Activated naive CD8-positive, alpha-beta T cell treated with anti-CD3 and anti-CD28 coated beads for 36 hours (primary cell): ENCODE results near the gene TTI1. TPM values are rescaled to one million over a fixed set of nuclear protein-coding genes. Genes with fewer than 3 reads are reported as not detected.
A peak's percentile ranks its signal among the peaks of the same experiment; 100 is the strongest.

Source experiments
- DNase-seq: peaks from one replicate; pipeline ENCODE4 v3.0.0; 2021
- H3K27ac Mint-ChIP-seq: one replicate; pipeline ENCODE4 v1.8.0; 2022; ENCODE audit warnings: mild to moderate bottlenecking, moderate library complexity, mixed read lengths
- H3K27me3 Mint-ChIP-seq: one replicate; pipeline ENCODE4 v1.8.0; 2022; ENCODE audit warnings: mild to moderate bottlenecking, mixed read lengths
- H3K36me3 Mint-ChIP-seq: one replicate; pipeline ENCODE4 v1.8.0; 2021; ENCODE audit warnings: mild to moderate bottlenecking, mixed read lengths
- H3K4me1 Mint-ChIP-seq: one replicate; pipeline ENCODE4 v1.8.0; 2021; ENCODE audit warnings: mixed read lengths
- H3K4me3 Mint-ChIP-seq: one replicate; pipeline ENCODE4 v1.8.0; 2022; ENCODE audit warnings: mild to moderate bottlenecking, moderate library complexity, mixed read lengths
- H3K9me3 Mint-ChIP-seq: one replicate; pipeline ENCODE4 v1.8.0; 2022; ENCODE audit warnings: mixed read lengths
- total RNA-seq, 2 experiments: library from RNA; stranded (reverse); gene quantifications; one replicate each; pipeline ENCODE4 v1.2.3, GENCODE V29; 2021

Gene TTI1
- 10 to 100 TPM; 38.1 to 40.7 TPM for total RNA-seq

DNA sequence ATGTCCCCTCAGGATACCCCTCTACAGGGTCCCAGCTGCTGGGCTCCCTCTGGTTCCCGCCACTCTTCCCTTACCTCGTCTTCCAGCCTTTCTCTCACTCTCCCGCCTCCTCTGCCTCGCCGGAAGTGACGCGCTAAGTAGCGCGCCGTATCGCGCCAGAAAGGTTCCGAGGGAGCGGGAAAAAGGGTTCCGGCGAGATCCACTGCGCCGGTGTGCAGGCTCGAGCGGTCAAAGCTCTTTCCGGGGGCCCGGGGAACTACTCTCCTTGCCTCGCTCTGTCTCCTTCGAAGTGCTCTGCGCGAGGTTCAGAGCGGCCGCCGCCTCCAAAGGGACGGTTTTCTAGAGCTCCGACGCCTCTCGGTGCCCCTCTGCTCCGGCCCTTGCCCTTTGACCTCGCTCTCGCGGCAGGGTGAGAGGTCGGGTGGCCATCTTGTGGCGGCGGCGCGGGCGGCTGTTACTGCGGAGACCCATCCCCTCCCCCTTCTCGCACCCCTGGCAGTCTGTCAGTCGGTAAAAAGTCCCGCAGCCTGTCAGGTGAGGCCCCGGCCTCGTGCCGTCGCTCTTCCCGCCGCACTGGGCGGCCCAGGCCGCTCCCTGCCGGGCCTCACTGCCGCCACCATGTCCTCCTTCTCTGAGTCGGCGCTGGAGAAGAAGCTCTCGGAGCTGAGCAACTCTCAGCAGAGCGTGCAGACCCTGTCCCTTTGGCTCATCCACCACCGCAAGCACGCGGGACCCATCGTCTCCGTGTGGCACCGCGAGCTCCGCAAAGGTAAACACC is at the start of gene TTI1, which contains the start of gene RPRD1B:
Gene TTI1 (minus strand): TSS at position 127 of the 778 bp plus-strand sequence. CDS start 19,640 bp downstream, outside the sequence.
Gene RPRD1B (plus strand): TSS at position 417 of the 778 bp plus-strand sequence. CDS start 202 bp downstream, at position 619.
- Mint-ChIP-seq H3K36me3 (peaks cover 55% of the 10 kb centered on the region), H3K4me3 (peak within 1 kb of the TSS; percentile 98), H3K27ac (peak within 1 kb of the TSS; percentile 98), H3K4me1 (peaks cover 56% of the 10 kb centered on the region), H3K27me3 (no peaks in the 10 kb centered on the region), H3K9me3 (no peaks in the 10 kb centered on the region)
- DNase-seq, result peak; percentile 89

DNA sequence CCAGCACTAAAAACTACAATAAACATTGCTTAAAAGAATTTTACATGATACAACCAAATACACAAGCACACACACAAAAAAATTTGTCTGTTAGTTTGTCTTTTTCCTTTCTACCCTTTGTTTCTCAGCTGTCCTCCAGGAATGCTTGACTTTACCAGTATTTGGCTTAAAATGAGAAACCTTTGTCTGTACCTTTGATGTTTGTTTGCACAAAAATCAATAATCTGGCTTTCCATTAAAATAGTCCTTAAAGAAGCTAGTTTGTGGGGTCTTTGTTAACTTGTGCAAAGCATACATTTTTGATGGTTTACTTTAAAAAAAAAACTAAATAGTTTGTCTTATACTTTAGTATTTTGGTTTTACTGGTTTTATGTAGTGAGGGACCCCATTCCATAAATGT is 49.6 kb upstream of the TTI1 start:
- Mint-ChIP-seq H3K36me3 (peaks cover 43% of the 10 kb centered on the region), H3K4me1 (no peaks in the 10 kb centered on the region), H3K27me3 (no peaks in the 10 kb centered on the region), H3K9me3 (peaks cover 3% of the 10 kb centered on the region), H3K27ac (no peak overlapping the region), H3K4me3 (no peak overlapping the region)
- DNase-seq, result no peak

DNA sequence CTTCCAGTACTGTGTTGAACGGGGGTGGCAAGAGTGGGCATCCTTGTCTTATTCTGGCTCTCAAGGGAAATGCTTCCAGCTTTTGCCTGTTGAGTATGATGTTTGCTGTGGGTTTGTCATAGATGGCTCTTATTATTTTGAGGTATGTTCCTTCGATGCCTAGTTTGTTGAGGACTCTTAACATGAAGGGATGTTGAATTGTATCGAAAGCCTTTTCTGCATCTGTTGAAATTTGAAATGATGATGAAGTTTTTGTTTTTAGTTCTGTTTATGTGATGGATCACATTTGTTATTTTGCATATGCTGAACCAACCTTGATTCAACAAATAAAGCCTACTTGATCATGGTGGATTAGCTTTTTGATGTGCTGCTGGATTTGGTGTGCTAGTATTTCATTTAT is 48.3 kb upstream of the TTI1 start:
- H3K4me3 Mint-ChIP-seq, result no peak overlapping the region
- peaks cover 3% of the 10 kb centered on the region for H3K9me3 Mint-ChIP-seq
- no peak for DNase-seq
- H3K27me3 Mint-ChIP-seq, result no peaks in the 10 kb centered on the region
- peaks cover 50% of the 10 kb centered on the region for H3K36me3 Mint-ChIP-seq
- no peak overlapping the region for H3K27ac Mint-ChIP-seq
- no peaks in the 10 kb centered on the region for H3K4me1 Mint-ChIP-seq

DNA sequence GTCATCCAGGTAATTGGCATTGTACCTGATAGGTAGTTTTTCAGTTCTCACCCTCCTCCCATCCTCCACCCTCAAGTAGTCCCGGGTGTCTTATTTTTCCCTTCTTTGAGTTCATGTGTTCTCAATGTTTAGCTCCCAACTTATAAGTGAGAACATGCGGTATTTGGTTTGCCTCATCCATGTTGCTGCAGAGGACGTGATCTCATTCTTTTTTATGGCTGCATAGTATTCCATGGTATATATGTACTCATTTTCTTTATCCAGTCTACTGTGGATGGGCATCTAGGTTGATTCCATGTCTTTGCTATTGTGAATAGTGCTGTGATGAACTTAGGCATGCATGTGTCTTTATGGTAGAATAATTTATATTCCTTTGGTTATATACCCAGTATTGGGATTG is 46.1 kb upstream of the TTI1 start:
- peaks cover 3% of the 10 kb centered on the region for H3K9me3 Mint-ChIP-seq
- no peak overlapping the region for H3K4me3 Mint-ChIP-seq
- H3K36me3 Mint-ChIP-seq, result peaks cover 54% of the 10 kb centered on the region
- H3K27me3 Mint-ChIP-seq, result no peaks in the 10 kb centered on the region
- no peak overlapping the region for H3K27ac Mint-ChIP-seq
- no peak for DNase-seq
- peaks cover 4% of the 10 kb centered on the region for H3K4me1 Mint-ChIP-seq

DNA sequence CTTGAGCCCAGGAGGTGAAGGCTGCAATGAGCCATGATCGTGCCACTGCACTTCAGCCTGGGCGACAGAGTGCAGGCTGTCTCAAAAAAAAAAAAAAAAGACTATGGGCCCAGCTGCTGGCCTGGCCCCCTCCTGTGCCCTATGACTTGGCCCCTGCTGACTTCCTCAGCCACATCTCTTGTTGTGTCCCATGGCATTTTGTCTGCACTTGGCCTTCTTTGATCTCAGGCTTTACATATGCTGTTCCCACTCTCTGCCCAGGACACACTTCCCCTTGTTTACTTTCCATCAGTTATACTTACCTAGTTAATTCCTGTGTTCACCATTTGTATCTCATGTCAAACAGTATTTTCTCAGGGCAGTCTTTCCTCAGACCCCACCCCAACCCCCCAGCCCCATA is 44.8 kb upstream of the TTI1 start:
- Mint-ChIP-seq H3K4me1 (peaks cover 7% of the 10 kb centered on the region), H3K27ac (no peak overlapping the region), H3K27me3 (no peaks in the 10 kb centered on the region), H3K4me3 (no peak overlapping the region), H3K36me3 (peaks cover 57% of the 10 kb centered on the region), H3K9me3 (peaks cover 3% of the 10 kb centered on the region)
- DNase-seq, result no peak

DNA sequence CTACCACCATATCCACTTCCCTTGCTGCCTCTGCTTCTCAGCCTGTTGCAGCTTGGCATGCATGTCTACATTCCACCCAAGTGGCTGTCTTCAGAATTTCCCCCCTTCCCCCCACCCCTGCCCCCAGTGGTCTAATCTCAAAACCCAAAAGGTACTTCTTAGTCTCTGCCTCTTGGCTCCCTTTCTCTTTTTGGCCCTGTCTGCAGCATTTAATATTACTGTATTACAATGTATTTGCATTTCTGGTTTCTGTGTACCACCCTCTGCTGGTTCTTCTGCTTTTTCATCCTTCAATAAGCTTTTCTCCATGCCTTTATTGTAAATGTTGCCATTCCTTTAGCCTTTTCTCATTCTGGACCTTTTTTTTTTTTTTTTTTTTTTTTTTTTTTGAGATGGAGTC is 43.3 kb upstream of the TTI1 start:
- peaks cover 62% of the 10 kb centered on the region for H3K36me3 Mint-ChIP-seq
- no peak overlapping the region for H3K27ac Mint-ChIP-seq
- peaks cover 7% of the 10 kb centered on the region for H3K4me1 Mint-ChIP-seq
- no peak overlapping the region for H3K4me3 Mint-ChIP-seq
- DNase-seq, result no peak
- H3K27me3 Mint-ChIP-seq, result no peaks in the 10 kb centered on the region
- H3K9me3 Mint-ChIP-seq, result peaks cover 3% of the 10 kb centered on the region

DNA sequence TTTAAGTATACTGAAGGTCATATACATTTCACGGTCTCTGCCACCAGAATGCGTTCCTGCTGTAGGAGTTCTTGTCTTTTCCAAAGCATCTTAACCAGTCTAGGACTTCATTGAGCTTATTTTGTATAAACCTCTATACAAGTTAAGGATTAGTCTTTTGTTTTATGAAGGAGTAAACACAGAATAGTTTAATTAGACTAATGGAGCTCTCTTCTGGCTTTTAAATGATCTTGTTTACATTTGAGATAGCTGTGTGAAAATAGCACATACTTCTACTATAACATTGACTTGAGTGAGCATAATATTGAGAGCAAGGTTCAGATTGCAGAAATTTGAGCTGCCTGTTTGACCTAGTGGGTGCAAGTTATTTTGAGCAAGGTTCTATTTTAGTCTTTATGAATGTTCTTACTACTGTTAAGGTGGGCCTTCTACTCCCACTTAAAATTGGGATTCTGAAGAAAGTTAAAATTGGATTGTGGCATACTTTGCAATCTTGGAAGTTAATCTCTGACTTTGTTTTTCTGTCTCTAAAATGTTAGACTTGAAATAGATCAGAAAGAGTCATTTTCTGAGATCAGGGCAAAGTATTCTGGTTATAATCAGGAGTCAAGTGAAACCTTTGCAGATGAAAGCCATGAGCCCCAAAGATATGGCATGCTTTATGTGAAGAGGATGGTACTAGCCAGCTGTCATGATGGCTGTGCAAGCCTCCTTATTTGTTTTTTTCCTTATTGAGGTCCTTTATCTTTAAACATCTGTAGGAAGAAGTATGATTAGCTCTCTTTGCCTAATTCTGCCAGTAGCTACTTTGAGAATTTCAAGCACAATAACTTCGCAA is 42.1 kb upstream of the TTI1 start:
- H3K36me3 Mint-ChIP-seq, result peaks cover 65% of the 10 kb centered on the region
- H3K4me3 Mint-ChIP-seq, result no peak overlapping the region
- no peak for DNase-seq
- peaks cover 3% of the 10 kb centered on the region for H3K9me3 Mint-ChIP-seq
- H3K27ac Mint-ChIP-seq, result no peak overlapping the region
- H3K27me3 Mint-ChIP-seq, result no peaks in the 10 kb centered on the region
- peaks cover 7% of the 10 kb centered on the region for H3K4me1 Mint-ChIP-seq

DNA sequence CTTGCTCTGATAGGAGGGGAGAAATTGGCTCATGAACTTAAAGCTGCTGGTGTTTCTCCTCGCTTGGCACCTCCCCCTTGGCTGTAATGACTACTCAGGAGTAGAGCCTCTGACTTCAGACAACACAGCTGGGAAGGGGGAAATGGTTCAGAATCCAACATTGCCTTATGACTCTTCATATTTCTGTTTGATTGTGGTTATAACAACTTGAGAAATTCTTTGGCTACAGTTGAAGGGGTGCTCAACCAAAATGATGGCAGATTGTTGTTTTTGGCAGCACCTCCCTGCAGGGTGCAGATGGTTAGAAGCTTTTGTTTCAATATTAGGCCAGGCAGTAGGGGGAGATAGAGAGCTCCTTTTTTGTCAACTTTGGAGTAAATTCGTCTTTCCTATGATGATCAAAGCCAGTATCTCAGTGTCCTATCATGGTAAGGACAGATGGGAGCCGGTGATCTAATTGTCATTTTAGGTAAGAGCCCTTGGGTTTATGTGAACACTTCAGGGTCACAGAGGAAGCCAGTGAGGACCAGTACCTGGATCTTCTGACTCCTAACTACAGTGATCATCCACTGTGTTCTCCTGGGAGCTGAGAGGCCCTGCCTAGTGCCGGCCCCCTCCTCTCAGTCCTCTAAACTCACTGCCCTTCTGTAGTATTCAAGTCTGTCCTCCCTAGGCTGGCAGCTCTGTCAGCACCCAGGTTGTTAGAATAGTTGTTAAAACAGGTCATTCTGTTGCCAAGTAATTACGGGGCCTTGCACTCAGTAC is 40.2 kb upstream of the TTI1 start:
- H3K4me3 Mint-ChIP-seq, result no peak overlapping the region
- H3K4me1 Mint-ChIP-seq, result peaks cover 7% of the 10 kb centered on the region
- peaks cover 62% of the 10 kb centered on the region for H3K36me3 Mint-ChIP-seq
- DNase-seq, result no peak
- H3K27me3 Mint-ChIP-seq, result no peaks in the 10 kb centered on the region
- H3K9me3 Mint-ChIP-seq, result peaks cover 1% of the 10 kb centered on the region
- H3K27ac Mint-ChIP-seq, result no peak overlapping the region

DNA sequence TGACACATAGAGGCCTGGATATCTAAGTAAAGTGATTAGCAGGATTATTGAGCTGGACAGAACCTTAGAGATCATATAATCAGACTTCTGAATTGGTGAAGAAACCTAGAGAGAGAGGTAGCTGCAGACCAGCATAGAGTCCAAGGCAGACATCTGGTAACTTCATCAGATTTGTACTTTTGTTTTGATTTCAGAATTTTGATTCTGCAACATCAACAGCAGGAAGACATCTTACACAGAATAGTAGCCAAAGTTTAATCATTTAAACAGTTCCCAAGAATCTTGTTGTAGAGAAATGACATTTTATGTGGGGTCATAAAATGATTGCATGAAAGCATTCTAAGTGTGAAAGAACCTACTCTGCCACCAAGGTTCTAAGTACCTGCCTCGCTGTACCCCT is 39.6 kb upstream of the TTI1 start:
- Mint-ChIP-seq H3K27me3 (no peaks in the 10 kb centered on the region), H3K9me3 (peaks cover 1% of the 10 kb centered on the region), H3K27ac (no peak overlapping the region), H3K4me1 (peaks cover 7% of the 10 kb centered on the region), H3K36me3 (peaks cover 59% of the 10 kb centered on the region), H3K4me3 (no peak overlapping the region)
- no peak for DNase-seq

DNA sequence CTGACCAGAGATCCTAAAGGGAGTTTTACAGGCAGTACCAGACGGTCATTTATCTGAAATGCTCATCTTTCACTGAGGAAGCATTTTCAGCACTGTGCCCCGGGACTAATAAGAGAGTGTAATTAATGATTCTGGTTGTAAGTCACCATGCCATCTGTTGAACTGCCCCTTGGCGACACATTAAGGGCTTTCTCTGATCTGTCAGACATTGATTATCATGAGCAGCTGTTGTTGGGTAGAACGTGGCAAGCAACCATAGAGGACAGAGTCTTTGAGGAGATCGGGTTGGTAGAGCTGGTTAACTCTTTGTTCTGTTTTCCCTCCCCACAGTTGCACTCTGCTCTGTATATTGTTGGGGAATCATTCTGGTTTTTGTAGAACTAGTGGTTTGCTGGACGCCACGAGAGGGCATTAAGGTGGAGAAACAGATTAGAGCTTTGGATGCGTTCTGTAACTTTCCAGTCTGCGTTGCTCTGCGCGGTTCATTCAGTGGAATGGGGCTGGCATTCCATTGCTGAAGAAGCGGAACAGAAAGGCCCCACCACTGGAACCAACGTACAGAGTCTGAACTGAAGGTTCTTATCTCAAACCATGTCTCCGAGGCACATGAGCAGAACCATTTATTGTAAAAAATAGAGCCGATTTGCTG is 34.6 kb upstream of the TTI1 start:
- H3K27me3 Mint-ChIP-seq, result no peaks in the 10 kb centered on the region
- no peak overlapping the region for H3K27ac Mint-ChIP-seq
- no peaks in the 10 kb centered on the region for H3K4me1 Mint-ChIP-seq
- H3K4me3 Mint-ChIP-seq, result no peak overlapping the region
- H3K36me3 Mint-ChIP-seq, result peaks cover 56% of the 10 kb centered on the region
- DNase-seq, result no peak
- peaks cover 1% of the 10 kb centered on the region for H3K9me3 Mint-ChIP-seq

DNA sequence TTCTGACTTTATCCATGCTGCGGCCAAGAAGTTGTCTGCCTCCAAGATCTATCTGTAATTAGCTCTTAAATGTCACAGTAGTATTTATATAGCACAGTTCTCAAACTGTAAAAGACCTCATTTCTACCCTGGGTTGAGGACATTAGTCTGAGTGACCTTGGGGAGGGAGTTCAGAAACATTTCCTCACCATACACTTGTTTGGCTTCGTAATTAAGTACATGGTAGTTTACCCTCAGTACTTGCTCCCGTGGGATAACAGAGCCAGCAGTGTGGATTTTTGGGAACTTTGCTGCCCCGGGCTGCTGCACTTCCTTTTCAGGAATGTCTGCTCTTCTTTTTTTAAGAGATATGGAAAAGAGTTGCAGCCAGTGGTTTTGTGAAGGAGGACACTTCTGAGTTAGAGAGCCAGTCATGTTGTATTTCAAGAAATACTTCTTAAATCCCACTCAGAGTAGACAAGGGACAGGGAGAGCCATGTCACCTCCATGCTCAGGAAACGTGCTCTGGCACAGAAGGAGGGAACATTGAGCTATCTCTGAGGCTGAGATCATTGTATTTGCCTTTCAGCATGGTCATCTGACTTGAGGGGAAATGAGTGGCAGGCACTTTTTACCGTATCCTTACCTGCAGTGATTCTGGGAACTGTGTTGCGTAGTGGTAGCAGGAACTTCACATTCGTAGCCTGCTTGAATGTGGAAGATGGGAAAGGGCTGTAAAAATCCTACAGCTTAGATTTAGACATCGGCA is 33.9 kb upstream of the TTI1 start:
- H3K27me3 Mint-ChIP-seq, result no peaks in the 10 kb centered on the region
- H3K27ac Mint-ChIP-seq, result no peak overlapping the region
- H3K9me3 Mint-ChIP-seq, result peaks cover 1% of the 10 kb centered on the region
- H3K4me3 Mint-ChIP-seq, result no peak overlapping the region
- H3K36me3 Mint-ChIP-seq, result peaks cover 49% of the 10 kb centered on the region
- no peak for DNase-seq
- H3K4me1 Mint-ChIP-seq, result no peaks in the 10 kb centered on the region

DNA sequence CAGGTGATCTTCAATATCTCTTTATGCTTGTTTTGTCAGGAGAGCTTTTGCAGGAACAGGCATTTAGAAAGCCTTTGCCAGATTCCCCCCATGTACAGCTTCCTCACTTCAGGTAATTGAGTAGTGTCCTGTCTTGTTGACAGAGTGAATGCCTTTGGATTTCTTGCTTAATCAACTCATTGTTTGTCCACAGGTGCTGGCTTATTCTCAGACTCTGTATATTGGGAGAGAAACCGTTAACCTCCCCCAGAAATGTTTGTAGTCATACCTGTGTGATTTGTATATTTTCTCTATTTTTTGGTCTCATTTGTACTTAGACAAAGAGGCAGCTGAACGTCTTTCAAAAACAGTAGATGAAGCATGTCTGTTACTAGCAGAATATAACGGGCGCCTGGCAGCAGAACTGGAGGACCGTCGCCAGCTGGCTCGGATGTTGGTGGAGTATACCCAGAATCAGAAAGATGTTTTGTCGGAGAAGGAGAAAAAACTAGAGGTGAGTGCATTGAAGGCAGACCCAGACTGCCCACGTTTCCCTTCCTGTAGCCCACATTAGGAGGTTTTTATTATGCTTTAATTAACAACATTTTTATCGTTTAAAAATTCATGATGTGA is 32.6 kb upstream of the TTI1 start:
- no peaks in the 10 kb centered on the region for H3K27me3 Mint-ChIP-seq
- H3K4me1 Mint-ChIP-seq, result no peaks in the 10 kb centered on the region
- no peak overlapping the region for H3K4me3 Mint-ChIP-seq
- no peak overlapping the region for H3K27ac Mint-ChIP-seq
- peaks cover 38% of the 10 kb centered on the region for H3K36me3 Mint-ChIP-seq
- H3K9me3 Mint-ChIP-seq, result peaks cover 1% of the 10 kb centered on the region
- no peak for DNase-seq

DNA sequence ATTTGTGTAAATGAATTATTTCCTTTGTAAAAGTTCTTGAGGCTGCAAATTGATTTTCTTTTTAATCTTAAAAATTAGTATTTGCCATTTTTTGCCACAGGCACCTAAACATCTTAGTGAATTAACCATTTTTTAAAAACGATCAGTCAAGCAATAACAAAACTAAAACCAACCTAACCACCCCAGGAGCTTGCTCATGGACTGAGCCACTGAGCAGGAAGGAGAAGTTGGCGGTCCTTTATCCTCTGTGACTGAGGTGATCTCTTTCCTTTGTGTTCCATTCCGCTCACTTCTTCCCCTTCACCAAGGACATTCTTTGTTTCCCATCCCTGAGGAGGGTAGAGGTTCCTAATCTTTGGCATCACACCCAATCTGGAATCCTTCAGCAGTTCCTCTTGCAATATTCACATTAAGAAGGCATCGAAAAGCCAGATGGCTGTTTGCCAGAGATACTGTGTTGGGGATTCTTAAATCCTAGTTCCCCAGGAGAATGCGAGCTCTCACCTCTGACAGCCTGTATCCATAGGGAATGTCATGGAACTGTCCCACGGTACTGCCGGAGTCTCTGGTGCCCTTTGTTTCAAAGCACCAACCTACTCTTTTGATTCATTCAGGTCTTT is 30.8 kb upstream of the TTI1 start:
- no peak overlapping the region for H3K27ac Mint-ChIP-seq
- H3K9me3 Mint-ChIP-seq, result no peaks in the 10 kb centered on the region
- no peak overlapping the region for H3K4me3 Mint-ChIP-seq
- DNase-seq, result no peak
- no peaks in the 10 kb centered on the region for H3K27me3 Mint-ChIP-seq
- H3K36me3 Mint-ChIP-seq, result peaks cover 38% of the 10 kb centered on the region
- no peaks in the 10 kb centered on the region for H3K4me1 Mint-ChIP-seq
